Non-pigmented ciliary epithelial cell (primary cell): ENCODE results near the gene TDP1.

Experiments
- DNase-seq: peaks from one replicate; pipeline ENCODE4 v3.0.0-alpha.2; 2010; ENCODE audit warnings: low read depth

Gene TDP1

DNA sequence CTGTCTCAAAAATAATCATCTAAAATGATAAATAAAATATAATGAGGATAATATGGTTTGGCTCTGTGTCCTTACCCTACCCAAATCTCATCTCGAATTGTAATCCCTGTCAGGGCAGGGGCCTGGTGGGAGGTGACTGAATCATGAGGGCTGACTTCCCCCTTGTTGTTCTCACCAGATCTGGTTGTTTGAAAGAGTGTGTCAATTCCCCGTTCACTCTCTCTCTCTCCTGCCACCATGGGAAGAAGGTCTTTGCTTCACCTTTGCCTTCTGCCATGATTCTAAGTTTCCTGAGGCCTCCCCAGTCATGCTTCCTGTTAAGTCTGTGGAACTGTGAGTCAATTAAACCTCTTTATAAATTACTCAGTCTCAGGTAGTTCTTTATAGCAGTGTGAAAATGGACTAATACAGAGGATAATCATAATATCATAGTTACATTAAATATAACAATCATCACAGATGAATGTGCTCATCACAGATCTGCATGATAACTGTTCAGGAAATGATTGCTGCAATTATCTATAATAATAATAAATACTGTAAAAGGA, 13.8 kb upstream of the TDP1 start:
- DNase-seq = no peak

DNA sequence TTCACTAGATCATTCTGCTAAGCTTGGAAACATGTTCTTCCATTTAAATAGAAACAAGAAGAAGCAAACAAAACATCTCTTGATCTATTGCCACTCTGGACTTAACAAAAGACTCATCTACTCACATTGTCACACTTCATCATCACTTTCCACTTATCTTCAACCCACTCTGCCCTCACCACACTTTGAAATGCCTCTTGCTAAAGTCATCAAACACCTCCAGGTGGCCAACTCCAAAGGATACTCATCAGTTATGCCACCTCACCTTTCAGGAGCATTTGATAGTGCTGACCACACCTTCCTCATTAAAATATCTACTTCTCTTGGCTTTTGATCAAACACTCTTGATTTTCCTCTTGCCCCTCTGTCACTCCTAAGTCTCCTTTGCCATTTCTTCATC, 8.4 kb upstream of the TDP1 start:
- DNase-seq = no peak

DNA sequence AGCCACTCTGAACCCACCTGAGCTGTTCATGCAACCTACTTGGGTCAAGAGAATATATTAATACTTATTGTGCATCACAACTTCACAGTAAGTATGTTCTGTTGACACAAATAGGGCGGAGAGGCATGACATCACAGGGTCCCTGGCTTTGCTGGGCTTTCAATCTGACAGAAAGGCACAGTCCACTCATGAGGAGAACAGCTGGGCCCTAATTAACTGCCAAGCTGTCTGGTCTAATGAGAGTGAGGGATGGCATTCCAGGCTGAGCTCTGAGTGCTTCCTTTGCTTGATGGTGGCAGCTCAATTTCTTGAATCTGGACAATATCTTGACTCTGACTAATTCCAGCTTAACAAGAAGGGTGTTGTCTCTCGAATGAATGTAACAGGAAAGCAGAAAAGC, 3.2 kb upstream of the TDP1 start:
- DNase-seq = no peak

DNA sequence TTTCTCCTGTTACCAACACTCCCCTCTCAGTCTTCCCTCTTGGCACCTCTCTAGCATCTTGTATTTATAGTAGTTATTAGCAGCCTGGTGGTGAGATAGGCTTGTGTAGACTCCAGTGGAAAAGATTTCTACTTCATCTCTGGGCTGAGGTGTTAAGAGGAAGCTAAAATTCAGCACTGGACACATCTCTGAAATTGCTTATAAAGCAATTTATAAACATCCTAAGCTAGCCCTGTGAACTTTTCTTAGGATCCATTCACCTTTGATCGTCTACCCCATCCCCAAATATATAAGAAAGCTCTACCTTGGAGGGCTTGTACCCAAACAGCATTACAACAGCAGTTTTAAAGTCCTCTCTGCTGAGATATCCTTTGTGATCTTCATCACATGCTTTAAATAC, 2.1 kb upstream of the TDP1 start:
- DNase-seq = no peak

DNA sequence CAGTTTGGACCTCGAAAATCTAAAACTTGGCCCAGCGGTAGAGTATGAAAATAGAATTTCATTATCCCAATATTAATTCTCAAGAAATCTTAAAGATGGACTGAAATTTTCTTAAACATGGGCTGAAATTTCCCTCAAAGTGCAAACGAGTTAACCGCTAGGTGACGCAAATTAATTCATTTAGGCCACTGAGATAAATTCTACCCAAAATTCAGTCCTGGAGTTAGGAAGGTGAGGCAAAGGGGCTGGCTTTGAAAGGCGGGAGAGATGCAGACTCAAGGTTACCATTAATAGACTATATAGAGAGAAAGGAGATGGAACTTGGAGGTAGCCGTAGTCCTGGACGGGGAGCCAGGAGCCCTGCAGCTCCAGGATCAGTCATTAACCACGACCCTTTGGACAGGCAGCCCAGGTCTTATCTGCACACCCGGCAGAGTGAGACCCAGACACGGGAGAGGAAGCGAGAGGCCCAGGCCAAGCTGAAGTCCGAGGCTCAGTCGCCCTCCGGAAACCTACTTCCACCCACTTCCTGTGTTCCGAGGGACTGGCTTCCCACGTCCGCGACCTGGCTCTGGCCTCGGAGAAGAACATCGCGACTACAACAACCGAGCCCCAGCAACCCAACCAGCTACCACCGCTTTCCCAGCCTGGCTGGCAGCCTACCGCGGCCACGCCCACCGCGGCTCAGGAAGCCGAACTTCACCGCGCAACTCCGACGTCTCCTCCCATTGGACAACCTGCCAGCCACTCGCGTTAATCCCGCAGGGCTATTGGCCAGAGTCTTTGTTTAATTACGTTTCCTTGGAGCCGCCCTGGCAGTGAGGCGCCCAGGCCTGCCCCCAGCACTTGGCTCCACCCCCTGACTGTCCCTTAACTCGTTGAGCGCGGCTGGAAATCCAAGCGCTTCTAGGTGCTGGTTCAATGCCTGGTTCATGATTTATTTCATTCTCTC, 1.4 kb upstream of the TDP1 start, which contains the start of gene EFCAB11:
Gene EFCAB11, minus strand, starts transcription at position 661 of the 952 bp plus-strand sequence. Its CDS starts 70 bp downstream, at position 591.
- DNase-seq = peak; percentile 92

DNA sequence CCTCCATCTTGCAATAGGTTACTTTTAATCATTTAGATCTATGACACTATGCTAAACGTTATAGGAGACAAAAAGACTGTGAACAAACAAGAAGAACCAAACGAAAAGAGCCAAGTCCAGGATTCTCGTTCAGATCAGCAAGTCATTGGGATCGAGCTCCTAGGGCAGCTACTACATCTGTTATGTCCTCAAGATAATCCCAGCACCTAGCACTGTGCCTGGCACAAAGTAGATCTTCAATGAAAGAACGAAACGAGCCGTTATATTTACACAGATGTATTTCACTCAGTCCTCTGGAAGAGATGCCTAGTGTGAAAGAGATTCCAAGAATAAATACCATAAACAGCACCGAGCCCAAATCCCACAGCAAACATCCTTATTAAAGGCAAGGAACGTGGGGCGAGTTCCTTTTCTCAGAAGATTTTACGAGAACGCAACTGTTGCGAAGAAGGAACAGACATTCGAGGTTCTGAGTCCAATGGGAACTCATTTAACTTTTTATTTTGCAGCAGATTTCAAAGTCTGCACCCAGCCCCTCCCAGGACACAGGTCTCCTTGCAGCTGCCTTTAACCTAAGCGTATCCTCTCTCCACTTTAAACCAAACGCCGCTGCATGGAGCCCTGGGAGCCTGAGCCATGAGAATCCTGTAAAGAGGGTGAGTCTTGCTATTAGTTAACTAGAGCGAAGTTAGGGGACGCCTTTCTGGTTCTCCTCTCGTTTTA, 544 bp upstream of the TDP1 start:
- DNase-seq = no peak

DNA sequence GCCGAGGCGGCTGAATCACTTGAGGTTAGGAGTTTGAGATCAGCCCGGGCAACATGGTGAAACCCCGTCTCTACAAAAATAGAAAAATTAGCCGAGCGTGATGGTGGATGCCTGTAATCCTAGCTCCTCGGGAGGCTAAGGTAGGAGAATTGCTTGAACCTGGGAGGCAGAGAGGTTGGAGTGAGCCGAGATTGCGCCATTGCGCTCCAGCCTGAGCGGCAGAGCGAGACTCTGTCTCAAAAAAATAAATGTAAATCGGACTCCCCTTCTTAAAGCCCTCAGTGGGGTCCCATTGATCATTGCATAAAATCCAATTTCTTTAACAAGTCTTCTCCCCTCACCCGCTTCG, 908 bp downstream of the TDP1 start:
- no peak for DNase-seq

DNA sequence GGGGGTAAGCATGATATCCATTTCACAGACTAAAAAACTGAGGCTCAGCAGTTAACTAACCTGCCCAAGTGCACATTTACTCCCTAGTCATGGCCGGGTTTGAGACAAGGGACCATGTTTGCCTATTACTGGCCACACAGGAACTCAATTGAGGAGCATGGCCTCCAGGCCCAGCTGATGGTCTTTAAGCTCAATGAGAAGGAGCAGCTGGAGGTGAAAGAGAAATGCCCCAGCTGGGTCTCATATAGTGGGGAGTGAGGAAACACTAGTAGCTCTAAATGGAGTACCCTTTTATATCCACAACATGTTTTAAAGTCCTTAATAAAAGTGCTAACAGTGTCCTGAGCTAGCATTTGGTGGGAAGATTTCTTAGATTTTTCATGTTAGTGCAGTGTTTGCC, 1.6 kb downstream of the TDP1 start:
- no peak for DNase-seq

DNA sequence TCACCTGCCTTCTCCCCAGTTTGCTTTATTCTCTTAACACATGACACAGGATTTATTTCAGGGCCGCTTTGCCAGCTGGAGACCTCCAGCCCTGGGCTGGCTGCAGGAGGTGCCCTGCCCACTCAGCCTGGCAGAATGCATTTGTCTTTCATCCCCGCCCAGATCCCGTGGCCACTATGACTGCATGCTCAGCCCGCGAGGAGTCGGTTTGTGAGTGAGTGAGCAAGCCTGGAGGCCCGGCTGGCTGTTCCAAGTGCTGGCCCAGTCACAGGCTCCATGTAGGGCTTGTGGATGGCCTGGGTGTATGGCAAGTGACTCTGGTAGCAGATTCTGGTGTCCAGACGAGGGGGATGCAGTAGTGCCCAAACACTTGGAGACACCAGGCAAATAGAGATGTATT, 2.1 kb downstream of the TDP1 start:
- DNase-seq = no peak

DNA sequence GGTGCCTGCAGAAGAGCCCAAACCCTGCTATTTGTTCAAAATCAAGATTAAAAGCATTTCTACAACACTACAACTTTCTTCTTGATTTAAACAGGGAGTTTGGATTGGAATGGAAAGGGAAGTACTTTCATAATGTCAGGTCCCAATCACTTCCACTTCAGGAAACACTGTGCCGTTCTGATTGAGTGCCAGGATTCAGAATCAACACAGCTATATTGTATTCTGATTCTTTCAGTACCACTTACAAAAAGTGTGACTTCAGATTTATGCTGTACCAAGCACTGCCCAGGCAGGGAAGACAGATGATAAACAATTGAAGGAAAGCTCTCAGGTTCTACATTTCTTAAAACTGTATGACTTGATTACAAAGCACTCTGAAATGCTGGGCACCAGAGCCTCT, 3.2 kb downstream of the TDP1 start:
- no peak for DNase-seq

DNA sequence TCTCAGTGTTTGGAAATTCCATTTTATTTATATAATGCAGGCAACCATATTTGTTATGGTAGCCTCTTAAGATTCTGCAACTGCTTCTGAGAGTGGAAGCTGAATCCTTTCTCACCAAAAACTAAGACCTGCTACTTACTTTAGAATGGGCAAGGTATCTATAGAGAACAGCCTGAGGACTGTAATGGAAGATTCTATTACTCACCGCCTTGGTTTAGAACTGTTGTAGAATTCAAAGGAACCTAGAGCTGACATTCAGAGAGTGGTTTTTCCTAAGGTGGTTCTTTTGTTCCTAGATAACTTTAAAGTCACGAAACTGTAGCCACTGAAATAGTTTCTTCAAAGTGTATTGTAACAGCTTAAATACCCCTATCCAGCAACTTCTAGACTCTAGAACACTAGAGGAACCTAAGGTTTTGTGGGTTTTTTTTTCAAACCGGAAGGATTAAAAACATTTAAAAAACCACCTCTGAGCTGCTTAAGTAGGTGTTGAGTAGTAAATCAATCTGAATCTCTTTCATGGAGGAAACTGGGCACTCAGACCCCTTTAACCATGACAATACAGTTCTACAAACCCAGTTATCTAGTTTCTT, 4.2 kb downstream of the TDP1 start:
- DNase-seq = no peak

DNA sequence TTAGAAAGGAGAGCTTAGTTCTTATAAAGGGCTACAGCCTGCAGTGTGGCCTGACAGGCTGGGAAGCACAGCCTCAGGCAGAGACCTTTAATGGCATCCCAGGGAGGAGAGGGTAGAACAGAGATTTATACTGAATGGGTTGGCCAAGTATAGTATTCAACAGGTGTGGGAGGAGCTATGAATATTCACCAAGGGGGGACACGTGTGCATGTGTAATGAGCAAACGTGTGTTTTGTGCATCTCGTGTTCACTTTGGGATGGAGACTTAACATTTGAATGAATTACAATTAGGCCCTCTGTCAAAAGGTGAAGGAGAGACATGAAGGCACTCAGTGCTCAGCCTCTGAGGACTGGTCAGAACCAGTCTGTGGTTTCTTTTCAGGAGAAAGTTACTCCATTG, 5.2 kb downstream of the TDP1 start:
- DNase-seq = no peak

DNA sequence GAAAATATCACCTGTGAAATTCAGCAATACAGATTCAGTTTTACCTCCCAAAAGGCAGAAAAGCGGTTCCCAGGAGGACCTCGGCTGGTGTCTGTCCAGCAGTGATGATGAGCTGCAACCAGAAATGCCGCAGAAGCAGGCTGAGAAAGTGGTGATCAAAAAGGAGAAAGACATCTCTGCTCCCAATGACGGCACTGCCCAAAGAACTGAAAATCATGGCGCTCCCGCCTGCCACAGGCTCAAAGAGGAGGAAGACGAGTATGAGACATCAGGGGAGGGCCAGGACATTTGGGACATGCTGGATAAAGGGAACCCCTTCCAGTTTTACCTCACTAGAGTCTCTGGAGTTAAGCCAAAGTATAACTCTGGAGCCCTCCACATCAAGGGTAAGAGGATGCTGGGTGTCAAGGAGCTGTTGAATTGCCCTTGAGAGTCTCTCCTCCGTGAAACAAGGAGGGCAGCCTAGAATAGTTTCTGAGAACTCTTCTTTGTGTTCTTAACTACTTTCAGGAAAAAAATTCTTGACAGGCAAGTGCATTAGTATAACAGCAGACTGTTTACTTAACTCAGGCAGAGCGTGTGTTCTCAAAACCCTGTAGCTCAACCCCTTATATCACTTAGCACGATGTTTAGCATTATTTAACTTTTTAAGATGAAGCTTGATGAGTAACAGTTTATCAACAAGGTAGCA, 7.7 kb downstream of the TDP1 start:
- DNase-seq = no peak

DNA sequence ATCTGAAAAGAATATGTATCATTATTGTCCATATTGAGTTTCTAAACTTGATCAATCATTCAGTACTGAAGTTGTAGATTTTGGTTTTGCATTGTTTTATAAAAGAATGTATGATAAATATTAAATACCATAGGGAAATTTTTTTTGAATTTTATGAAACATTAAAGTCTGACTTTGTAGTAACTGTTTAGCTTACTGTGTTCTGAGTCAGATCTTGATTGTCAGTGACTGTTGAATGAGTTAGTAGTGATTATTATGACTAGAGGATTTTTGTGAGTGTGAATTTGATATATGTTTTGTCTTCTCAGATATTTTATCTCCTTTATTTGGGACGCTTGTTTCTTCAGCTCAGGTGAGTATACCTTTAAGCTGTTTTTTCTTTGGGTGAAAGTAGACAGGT, 10.1 kb downstream of the TDP1 start:
- no peak for DNase-seq

DNA sequence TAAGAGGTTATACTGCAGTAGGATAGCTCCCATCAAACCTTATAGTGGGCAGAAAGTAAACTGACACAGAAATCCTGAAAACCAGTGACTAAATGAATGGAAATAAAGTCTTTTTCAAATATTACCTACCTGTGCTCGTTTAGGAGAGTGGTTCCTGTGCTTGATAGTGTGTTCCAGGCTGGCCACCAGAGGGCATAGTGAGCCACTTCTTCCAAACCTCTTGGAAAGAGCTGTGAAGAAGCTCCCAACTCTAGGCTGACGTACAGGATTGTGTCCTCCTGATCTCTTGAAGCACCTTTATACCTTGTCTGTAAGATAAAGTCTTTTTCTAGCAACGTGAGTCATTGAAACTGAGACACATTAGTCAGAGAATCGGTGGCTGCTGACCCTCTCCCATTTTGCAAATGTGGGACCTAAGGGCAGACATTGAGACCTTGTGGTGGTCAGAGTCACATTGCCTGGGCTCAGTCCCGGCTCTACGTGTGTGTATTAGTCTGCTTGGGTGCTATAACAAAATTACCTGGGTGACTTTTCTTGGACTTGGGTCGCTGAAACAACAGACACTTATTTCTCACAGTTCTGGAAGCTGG, 17.6 kb downstream of the TDP1 start:
- peak; percentile 41 for DNase-seq

DNA sequence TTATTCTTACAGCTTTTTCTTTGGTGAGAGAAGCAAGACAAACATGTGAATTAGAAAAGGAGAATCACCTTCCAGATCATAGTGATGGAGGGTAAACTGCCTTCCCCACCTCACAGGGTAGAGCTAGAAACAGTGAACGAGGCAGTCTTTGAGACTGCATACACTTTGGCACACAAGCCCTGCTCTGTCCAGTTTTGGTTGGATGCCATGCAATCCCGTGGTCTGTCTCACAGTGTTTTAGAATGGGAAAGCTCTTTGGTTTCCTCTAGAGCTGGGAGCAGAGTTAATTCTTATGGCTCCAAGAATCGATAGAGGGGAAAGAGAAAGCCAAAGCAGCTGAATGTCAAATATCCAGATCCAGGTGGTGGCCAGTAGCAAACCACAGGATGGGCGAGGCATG, 21.9 kb downstream of the TDP1 start:
- no peak for DNase-seq

DNA sequence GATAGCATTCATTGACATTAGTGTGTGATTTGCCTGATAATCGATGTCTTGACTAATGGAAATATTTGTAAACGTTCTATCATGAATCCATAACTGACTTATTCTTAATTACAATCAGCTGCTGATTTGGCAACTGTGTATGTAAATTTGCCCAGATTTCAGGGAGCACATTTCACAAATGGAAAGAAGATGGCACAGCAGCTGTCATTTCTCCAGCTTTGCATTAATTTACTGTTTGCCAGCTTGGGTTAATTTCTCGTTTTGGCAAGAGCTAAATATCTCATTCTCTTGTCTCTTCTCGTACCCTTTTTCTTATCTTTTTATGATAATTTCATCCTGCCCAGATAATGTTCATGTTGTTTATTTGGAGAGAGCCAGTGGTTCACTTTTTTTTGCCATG, 22.9 kb downstream of the TDP1 start:
- no peak for DNase-seq

DNA sequence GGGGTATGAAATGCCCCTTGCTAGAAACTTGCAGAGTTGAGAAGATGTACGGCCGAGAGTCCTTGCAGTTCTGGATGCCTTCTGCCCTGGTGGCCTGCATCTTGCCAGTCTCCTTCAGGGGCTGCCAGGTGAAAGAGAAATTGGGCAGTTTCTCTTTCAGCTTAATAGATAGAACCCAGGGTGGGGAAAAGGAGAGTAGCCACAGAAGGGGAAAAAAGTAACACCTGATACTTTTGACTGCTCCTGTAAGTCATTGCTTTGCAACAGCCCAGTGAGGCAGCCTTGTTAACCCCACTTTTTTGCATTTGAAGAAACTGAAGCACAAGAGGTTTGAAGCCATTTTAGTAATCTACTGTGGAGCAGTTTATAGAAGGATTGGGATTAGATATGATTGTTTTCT, 27.6 kb downstream of the TDP1 start:
- DNase-seq = no peak

DNA sequence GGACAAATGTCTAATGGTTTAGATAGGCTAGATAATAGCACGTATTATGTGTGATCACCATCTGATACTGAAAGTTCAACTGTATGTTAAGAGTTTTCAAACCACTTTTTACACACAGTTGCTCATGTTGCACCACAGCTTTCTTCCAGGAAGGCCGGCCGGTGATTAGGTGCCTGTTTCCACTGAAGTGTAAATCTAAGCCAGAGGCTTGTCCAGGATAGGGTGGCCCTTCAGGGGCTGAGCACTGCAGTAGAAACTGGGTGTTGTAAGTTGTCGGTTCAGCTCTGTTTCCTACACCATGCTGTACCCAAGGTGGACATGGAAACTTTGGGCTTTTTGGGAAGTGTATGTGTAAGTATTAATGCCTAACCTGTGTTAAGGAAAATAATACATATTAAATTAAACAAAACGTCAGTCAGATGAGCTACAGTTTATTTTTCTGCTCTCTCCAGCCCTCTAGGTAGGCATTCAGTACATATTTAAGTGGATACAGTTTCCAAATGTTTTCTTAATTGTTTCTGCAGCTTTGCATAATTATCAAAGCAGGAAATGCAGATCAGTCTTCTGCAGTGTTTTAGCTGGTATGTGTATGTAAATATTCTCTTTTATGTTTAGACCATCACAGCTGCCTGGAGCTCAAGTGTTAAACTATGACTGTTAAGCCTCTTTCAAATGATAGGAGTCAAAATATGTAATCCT, 30.9 kb downstream of the TDP1 start:
- no peak for DNase-seq

DNA sequence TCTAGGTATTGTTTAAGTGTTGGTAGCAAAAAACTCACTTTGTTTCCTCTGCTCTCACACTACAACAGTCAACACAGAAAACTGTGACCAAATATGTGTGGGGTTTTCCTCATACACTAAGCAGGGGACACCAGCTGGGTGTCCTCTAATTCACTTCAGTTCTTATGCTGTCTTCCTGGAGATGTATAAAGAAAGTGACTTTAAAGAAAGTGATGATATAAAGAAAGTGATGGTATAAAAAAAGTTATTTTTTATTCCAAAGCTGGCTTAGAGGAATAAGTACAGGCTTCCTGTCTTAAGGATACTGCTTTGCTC, 31.4 kb downstream of the TDP1 start:
- no peak for DNase-seq

DNA sequence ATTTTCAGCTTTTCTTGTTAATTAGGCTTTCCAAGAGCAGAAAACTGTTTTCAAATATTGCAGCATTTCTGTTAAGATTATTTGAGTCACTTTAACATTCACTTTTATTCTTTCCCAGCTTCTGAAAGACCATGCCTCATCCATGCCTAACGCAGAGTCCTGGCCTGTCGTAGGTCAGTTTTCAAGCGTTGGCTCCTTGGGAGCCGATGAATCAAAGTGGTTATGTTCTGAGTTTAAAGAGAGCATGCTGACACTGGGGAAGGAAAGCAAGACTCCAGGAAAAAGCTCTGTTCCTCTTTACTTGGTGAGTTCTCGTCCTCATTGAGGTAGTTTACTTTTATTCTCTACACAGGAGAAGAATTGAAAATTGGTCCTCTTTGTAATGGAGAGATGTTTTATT, 33.1 kb downstream of the TDP1 start:
- DNase-seq = no peak
